HepG2 (cell line): ENCODE data around the gene AKR7A2.

Experiments
- ATF1 ChIP-seq: IDR thresholded peaks from 2 replicates; pipeline ENCODE4 v1.6.1; 2016; ENCODE audit warnings: mild to moderate bottlenecking, control low read depth
- CBFB ChIP-seq: sonication (generic); formaldehyde crosslinking; IDR thresholded peaks from 2 replicates; pipeline ENCODE4 v1.4.0; 2020; ENCODE audit warnings: missing genetic modification reagents
- RFX5 ChIP-seq: IDR thresholded peaks from 2 replicates; pipeline ENCODE4 v1.6.1; 2011; ENCODE audit warnings: low read depth, low read length, improper control_type of control experiment
- YY1 ChIP-seq: IDR thresholded peaks from 2 replicates; pipeline ENCODE4 v1.6.1; 2011; ENCODE audit warnings: low read length, low read depth, moderate library complexity, mild to moderate bottlenecking; ENCODE audit not compliant: insufficient read depth, insufficient replicate concordance
- TF ChIP-seq, protein P1 (sequence below): sonication (generic); formaldehyde crosslinking; IDR thresholded peaks from 2 replicates; pipeline ENCODE4 v1.9.0; 2022; ENCODE audit warnings: missing genetic modification reagents, mild to moderate bottlenecking, borderline replicate concordance
- TF ChIP-seq, protein P2 (sequence below): sonication (generic); formaldehyde crosslinking; IDR thresholded peaks from 2 replicates; pipeline ENCODE4 v1.5.1; 2020; ENCODE audit warnings: missing genetic modification reagents, mild to moderate bottlenecking, borderline replicate concordance
- TF ChIP-seq, protein P3 (sequence below): sonication (generic); formaldehyde crosslinking; IDR thresholded peaks from 2 replicates; pipeline ENCODE4 v1.5.0; 2020; ENCODE audit warnings: mild to moderate bottlenecking, missing genetic modification reagents, moderate library complexity
- TF ChIP-seq, protein P4 (sequence below): sonication (generic); formaldehyde crosslinking; IDR thresholded peaks from 2 replicates; pipeline ENCODE4 v1.4.0; 2020; ENCODE audit warnings: missing genetic modification reagents

DNA sequence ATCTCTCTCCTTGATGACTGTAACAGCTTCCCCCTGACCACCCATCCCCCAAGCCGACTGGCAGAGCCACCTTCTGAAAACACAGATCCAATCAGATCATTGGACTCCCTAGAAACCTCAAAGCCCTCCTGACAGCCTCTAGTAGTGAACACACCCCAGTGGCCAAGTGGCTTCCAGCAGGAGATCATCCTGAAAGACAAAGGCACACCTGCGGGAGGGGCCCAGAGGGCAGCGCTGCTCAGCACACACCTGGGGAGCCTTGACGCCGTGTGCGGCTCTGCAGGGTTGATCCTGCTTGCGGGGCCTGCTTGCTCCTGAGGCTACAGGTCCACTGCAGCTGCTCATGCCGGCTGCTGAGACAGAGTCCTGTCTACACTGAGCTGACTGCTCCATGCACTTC, 41.7 kb upstream of the AKR7A2 start:
- no peak for TF ChIP-seq CBFB (CRISPR knock-in tag)
- TF ChIP-seq, protein P1, sequence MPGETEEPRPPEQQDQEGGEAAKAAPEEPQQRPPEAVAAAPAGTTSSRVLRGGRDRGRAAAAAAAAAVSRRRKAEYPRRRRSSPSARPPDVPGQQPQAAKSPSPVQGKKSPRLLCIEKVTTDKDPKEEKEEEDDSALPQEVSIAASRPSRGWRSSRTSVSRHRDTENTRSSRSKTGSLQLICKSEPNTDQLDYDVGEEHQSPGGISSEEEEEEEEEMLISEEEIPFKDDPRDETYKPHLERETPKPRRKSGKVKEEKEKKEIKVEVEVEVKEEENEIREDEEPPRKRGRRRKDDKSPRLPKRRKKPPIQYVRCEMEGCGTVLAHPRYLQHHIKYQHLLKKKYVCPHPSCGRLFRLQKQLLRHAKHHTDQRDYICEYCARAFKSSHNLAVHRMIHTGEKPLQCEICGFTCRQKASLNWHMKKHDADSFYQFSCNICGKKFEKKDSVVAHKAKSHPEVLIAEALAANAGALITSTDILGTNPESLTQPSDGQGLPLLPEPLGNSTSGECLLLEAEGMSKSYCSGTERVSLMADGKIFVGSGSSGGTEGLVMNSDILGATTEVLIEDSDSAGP: no peak
- no peak for TF ChIP-seq RFX5
- TF ChIP-seq ATF1 (CRISPR knock-in tag): no peak
- no peak for TF ChIP-seq YY1
- TF ChIP-seq, protein P2, sequence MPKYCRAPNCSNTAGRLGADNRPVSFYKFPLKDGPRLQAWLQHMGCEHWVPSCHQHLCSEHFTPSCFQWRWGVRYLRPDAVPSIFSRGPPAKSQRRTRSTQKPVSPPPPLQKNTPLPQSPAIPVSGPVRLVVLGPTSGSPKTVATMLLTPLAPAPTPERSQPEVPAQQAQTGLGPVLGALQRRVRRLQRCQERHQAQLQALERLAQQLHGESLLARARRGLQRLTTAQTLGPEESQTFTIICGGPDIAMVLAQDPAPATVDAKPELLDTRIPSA (CRISPR knock-in tag): no peak
- TF ChIP-seq, protein P3, sequence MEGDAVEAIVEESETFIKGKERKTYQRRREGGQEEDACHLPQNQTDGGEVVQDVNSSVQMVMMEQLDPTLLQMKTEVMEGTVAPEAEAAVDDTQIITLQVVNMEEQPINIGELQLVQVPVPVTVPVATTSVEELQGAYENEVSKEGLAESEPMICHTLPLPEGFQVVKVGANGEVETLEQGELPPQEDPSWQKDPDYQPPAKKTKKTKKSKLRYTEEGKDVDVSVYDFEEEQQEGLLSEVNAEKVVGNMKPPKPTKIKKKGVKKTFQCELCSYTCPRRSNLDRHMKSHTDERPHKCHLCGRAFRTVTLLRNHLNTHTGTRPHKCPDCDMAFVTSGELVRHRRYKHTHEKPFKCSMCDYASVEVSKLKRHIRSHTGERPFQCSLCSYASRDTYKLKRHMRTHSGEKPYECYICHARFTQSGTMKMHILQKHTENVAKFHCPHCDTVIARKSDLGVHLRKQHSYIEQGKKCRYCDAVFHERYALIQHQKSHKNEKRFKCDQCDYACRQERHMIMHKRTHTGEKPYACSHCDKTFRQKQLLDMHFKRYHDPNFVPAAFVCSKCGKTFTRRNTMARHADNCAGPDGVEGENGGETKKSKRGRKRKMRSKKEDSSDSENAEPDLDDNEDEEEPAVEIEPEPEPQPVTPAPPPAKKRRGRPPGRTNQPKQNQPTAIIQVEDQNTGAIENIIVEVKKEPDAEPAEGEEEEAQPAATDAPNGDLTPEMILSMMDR (CRISPR knock-in tag): no peak
- TF ChIP-seq, protein P4, sequence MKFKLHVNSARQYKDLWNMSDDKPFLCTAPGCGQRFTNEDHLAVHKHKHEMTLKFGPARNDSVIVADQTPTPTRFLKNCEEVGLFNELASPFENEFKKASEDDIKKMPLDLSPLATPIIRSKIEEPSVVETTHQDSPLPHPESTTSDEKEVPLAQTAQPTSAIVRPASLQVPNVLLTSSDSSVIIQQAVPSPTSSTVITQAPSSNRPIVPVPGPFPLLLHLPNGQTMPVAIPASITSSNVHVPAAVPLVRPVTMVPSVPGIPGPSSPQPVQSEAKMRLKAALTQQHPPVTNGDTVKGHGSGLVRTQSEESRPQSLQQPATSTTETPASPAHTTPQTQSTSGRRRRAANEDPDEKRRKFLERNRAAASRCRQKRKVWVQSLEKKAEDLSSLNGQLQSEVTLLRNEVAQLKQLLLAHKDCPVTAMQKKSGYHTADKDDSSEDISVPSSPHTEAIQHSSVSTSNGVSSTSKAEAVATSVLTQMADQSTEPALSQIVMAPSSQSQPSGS (CRISPR knock-in tag): no peak
